Heart right ventricle (tissue), 16 donors: ENCODE results near the gene PRDX5. TPM values are rescaled to one million over a fixed set of nuclear protein-coding genes. Genes with fewer than 3 reads are reported as not detected.

Experiments used
- ATAC-seq, 8 donors: fragments of 200-7000 bp; cut with Tn5 transposase; one replicate each; pipeline ENCODE4 v1.9.1; 2020; ENCODE audit warnings: mild to moderate bottlenecking in 8 of 8, moderate library complexity in 8 of 8, moderate number of reproducible peaks in 1 of 8
- DNase-seq, 2 donors: peaks; one replicate each; pipeline ENCODE4 v3.0.0-alpha.2; 2020
- H3K27ac ChIP-seq, 10 donors: fragments of 200-600 bp; sonication (generic) in 2 of 10; one replicate each; pipeline versions ENCODE4 v1.5.0 to v1.8.0; 2020 to 2022; ENCODE audit warnings: mild to moderate bottlenecking in 3 of 10
- H3K27me3 ChIP-seq, 7 donors: fragments of 200-600 bp; one replicate each; pipeline ENCODE4 v1.8.0; 2021 to 2022; ENCODE audit warnings: mild to moderate bottlenecking in 2 of 7
- H3K36me3 ChIP-seq, 9 donors: fragments of 200-600 bp; sonication (generic) in 1 of 9; one replicate each; pipeline versions ENCODE4 v1.5.0 to v1.8.0; 2020 to 2022; ENCODE audit warnings: mild to moderate bottlenecking in 2 of 9
- H3K4me1 ChIP-seq, 9 donors: fragments of 200-600 bp; sonication (generic) in 1 of 9; one replicate each; pipeline versions ENCODE4 v1.5.0 to v1.8.0; 2020 to 2022; ENCODE audit warnings: mild to moderate bottlenecking in 4 of 9
- H3K4me3 ChIP-seq, 10 donors: fragments of 200-600 bp; sonication (generic) in 2 of 10; one replicate each; pipeline versions ENCODE4 v1.5.0 to v1.8.0; 2020 to 2022; ENCODE audit warnings: mild to moderate bottlenecking in 7 of 10, moderate library complexity in 2 of 10
- H3K9me3 ChIP-seq, 11 donors: fragments of 200-600 bp in 10 of 11; sonication (generic) in 2 of 11; one replicate each; pipeline versions ENCODE4 v1.5.0 to v1.8.0; 2013 to 2022; ENCODE audit warnings: mild to moderate bottlenecking in 2 of 11, control low read depth in 1 of 11, moderate library complexity in 1 of 11
- CTCF ChIP-seq, 9 donors: fragments of 200-600 bp; sonication (generic) in 2 of 9; IDR thresholded peaks; one replicate each; pipeline versions ENCODE4 v1.5.0 to v1.8.0; 2021 to 2022; ENCODE audit warnings: antibody characterized with exemption in 9 of 9, mild to moderate bottlenecking in 5 of 9, moderate library complexity in 1 of 9
- WGBS, 2 donors: extraction: QIAGEN DNeasy Blood & Tissue Kit; methylation state at CpG; one replicate each; pipeline ENCODE4 v1.1.7; 2013; ENCODE audit warnings: inconsistent platforms in 1 of 2; 5-methylcytosine and 5-hydroxymethylcytosine counted together
- intact Hi-C, 10 donors: fragments of 100-400 bp; cut with DNase I; formaldehyde crosslinking; loops; one replicate each; pipeline versions ENCODE4 v1.11.1 to v1.14.2; 2022
- long read RNA-seq, 3 donors: library from polyadenylated mRNA; unstranded; transcript quantifications; one replicate each; pipeline ENCODE4 v2.0.0, GENCODE V29; 2020 to 2021
- polyA plus RNA-seq, 2 donors: library from polyadenylated mRNA; stranded (reverse); fragments of 200-250 nt; gene quantifications; one replicate each; pipeline ENCODE4 v1.2.3, GENCODE V29; 2013
- total RNA-seq, 10 donors: library from RNA; stranded (reverse); fragmentation: NEBNext Ultra II Directional in 3 of 10; extraction: Animal tissue kit (Norgen Biotek cat#: 25700) in 3 of 10; gene quantifications; one replicate each; pipeline versions ENCODE4 v1.2.1 to v1.2.4, GENCODE V29; 2021 to 2023
- donor health status: Arrhythmogenic right ventricular cardiomyopathy.
- donor health status: ischemic (EF 13 %, LVEDD 7.1; RV severe dilation, severe dysfunction).
- donor health status: healthy with polysubstance abuse.
- donor health status: DM: no; HTN: yes; CAD: no.
- donor health status: DM: no; HTN: no; CAD: no.
- donor health status: ischemic (EF 25% LVEDD 6.9; RV normal size, moderate dysfunction).
- donor health status: ischemic (EF 25% LVEDD 5.7; RV mildly dilated, moderate dysfunction).
- donor health status: healthy.
- donor health status: DM: yes; HTN: yes; CAD: no.
- donor health status: Ischemic cardiomyopathy.
- donor health status: ischemic (EF 35%, LVEDD 5.7; RV mildly dilated, moderate dysfunction).
- donor health status: nonischemic (EF 11% LVEDD 7.7; RV severe dilation, severe dysfunction).
- donor health status: DM: yes; HTN: yes; CAD: no.
- donor health status: PGD.
- donor health status: ischemic (EF 29% LVEDD 5.4; RV normal size, mild dysfunction).
- donor health status: nonischemic (EF 23%, LVEDD 6.1; RV moderate dilation, normal function).

Gene PRDX5
- 100 to 1,000 TPM; 264 to 395 (median 288) TPM for total RNA-seq
- polyA plus RNA-seq: 100 to 1,000 TPM; 486 to 750 TPM
- long read RNA-seq, donor 1, transcript PRDX5-203 (5 exons, 596 nt): minor isoform, 8 of 335 reads
- long read RNA-seq, donor 1, transcript PRDX5-201 (6 exons, 893 nt): major isoform, 298 of 335 reads
- long read RNA-seq, donor 1, transcript PRDX5-202 (4 exons, 463 nt): minor isoform, 7 of 335 reads
- long read RNA-seq, donor 1, partial matches to known transcripts: 7 of 335 reads
- long read RNA-seq, donor 1, other reads (novel, unspliced or antisense): 15 of 335 reads
- long read RNA-seq, donor 2, transcript PRDX5-201 (6 exons, 893 nt): major isoform, 362 of 394 reads
- long read RNA-seq, donor 2, transcript PRDX5-203 (5 exons, 596 nt): minor isoform, 6 of 394 reads
- long read RNA-seq, donor 2, transcript PRDX5-202 (4 exons, 463 nt): minor isoform, 6 of 394 reads
- long read RNA-seq, donor 2, partial matches to known transcripts: 5 of 394 reads
- long read RNA-seq, donor 2, other reads (novel, unspliced or antisense): 15 of 394 reads
- long read RNA-seq, donor 3, transcript PRDX5-201 (6 exons, 893 nt): major isoform, 125 of 137 reads
- long read RNA-seq, donor 3, partial matches to known transcripts: 3 of 137 reads
- long read RNA-seq, donor 3, other reads (novel, unspliced or antisense): 6 of 137 reads

DNA sequence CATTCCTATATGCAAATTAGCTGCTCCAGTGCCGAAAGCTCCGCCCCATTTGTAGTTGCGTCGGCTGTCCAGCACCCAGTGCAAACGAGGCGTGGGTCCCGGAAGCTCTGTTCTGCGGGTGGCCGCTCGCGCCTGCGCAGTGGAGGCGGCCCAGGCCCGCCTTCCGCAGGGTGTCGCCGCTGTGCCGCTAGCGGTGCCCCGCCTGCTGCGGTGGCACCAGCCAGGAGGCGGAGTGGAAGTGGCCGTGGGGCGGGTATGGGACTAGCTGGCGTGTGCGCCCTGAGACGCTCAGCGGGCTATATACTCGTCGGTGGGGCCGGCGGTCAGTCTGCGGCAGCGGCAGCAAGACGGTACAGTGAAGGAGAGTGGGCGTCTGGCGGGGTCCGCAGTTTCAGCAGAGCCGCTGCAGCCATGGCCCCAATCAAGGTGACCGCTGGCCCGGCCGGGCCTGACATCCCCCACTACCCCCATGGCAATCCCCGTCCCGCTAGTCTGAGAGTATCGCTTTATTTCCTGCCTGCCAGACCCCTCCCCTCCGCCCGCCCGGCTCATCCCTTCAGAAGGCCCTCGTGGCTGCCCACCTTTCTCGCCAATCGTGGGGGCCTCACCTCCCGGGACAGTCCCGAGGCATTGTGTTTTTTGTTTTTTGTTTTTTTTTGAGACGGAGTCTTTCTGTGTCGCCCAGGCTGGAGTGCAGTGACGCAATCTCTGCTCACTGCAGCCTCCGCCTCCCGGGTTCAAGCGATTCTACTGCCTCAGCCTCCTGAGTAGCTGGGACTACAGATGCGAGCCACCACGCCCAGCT is at the start of gene PRDX5:
Gene PRDX5 (plus strand): TSS at position 161 of the 805 bp plus-strand sequence. CDS start 95 bp downstream, at position 256.
- peak; percentile 87 to 96 (median 93) for ATAC-seq
- Histone ChIP-seq H3K27me3 (no peaks in the 10 kb centered on the region), H3K36me3 (peaks cover 0 to 62% (median 19%) of the 10 kb centered on the region in 9 donors), H3K27ac (peak within 1 kb of the TSS; percentile 91 to 100 (median 98)), H3K4me3 (peak within 1 kb of the TSS; percentile 45 to 94 (median 82)), H3K4me1 (peaks cover 5 to 46% (median 31%) of the 10 kb centered on the region in 9 donors), H3K9me3 (no peaks in the 10 kb centered on the region)
- DNase-seq: peak; percentile 96 to 97
- intact Hi-C loops: loop anchor here in 7 of 10 donors (1.0 to 5.0 kb wide), 5 partner anchors 13 to 39 kb away; partner anchors contain the start of genes RPS6KA4 (in 4 of the 7) and ESRRA (in 1 of the 7)
- TF ChIP-seq CTCF (IDR thresholded peaks at IDR 0.05): peak in 7 of 9 donors; percentile 34 to 71 (median 55)
- 0% methylated on average over 59 to 61 of the region's 61 CpGs for WGBS, 2 donors

DNA sequence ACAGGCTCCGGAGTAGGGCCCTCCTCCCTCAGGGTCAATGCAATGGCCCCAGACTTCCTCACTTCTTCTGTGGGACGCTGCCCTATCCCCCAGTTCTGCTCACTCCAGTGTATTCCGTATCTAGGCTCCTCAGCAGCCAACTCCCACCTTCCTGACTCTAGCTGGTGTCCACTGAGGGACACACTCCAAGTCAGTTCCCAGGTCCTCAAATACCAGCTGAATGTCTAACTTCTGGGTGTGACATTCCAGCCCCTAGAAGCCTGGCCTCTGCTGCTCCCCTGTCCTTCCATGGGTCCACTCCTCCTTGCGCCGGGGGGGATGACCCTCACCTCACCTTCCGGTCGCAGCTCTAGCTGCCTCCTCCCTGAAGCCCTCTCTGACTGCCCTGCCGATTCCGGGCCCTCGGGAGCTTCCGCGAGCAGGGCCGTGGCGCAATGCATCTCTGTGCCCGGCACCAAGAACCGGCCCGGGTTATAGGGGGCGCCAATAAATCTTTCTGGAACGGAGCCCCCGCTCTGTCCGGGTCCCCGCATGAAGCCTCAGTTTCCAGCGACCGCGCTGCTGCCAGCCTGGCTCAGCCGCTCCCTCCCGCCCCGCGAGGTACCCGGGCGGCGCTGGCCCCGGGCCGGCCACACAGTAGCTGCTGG is 48.9 kb upstream of the PRDX5 start:
- Histone ChIP-seq H3K36me3 (peaks cover 0 to 34% (median 9%) of the 10 kb centered on the region in 9 donors), H3K27me3 (no peaks in the 10 kb centered on the region), H3K9me3 (no peaks in the 10 kb centered on the region), H3K4me3 (peak overlapping the region; percentile 63 to 90 (median 74)), H3K4me1 (peaks cover 18 to 55% (median 36%) of the 10 kb centered on the region in 9 donors), H3K27ac (peak overlapping the region; percentile 58 to 100 (median 98))
- DNase-seq: peak; percentile 69 to 73
- intact Hi-C loops: loop anchor here in 2 of 10 donors (1.0 to 2.0 kb wide), 3 partner anchors 18 to 65 kb away; partner anchors contain the start of gene PLCB3 (in 2 of the 2)
- WGBS, 2 donors: 1% methylated on average over 34 of the region's 34 CpGs
- peak in 1 of 9 donors; percentile 4 for TF ChIP-seq CTCF (IDR thresholded peaks at IDR 0.05)
- ATAC-seq: peak in 5 of 8 donors; percentile 3 to 24 (median 6)

- TF ChIP-seq CTCF (IDR thresholded peaks at IDR 0.05): peak in 5 of 9 donors; percentile 2 to 56 (median 39)
- peak; percentile 86 to 92 (median 90) for ATAC-seq
- Histone ChIP-seq H3K9me3 (no peaks in the 10 kb centered on the region), H3K27me3 (no peaks in the 10 kb centered on the region), H3K4me3 (peak overlapping the region; percentile 70 to 90 (median 79)), H3K27ac (peak overlapping the region; percentile 89 to 100 (median 98)), H3K4me1 (peaks cover 18 to 55% (median 36%) of the 10 kb centered on the region in 9 donors), H3K36me3 (peaks cover 0 to 27% (median 9%) of the 10 kb centered on the region in 9 donors)
- intact Hi-C loops: loop anchor here in 5 of 10 donors (1.0 to 2.0 kb wide), 7 partner anchors 15 to 35 kb away; partner anchors contain the start of genes GPR137 (in 5 of the 5), BAD (in 4 of the 5), FKBP2 (in 3 of the 5) and PLCB3 (in 2 of the 5)
- 0 to 1% methylated on average over 53 to 58 of the region's 58 CpGs for WGBS, 2 donors
- DNase-seq: peak; percentile 97 to 99
Measured at GRCh38 chr11:64269540-64270220, 48.2 kb upstream of the PRDX5 start.
